Astrocyte (in vitro differentiated cells and primary cell): Measurements from ENCODE around the gene MAT2A. TPM values are rescaled to one million over a fixed set of nuclear protein-coding genes. Genes with fewer than 3 reads are reported as not detected.

Experiments
- DNase-seq: peaks from one replicate; pipeline ENCODE4 v3.0.0-alpha.2; 2010; ENCODE audit warnings: low read depth
- FAIRE-seq: peaks from 2 replicates; lab custom pipeline; 2011; peaks lifted over from hg19 to GRCh38; lab: Jason Lieb, UNC
- H2AFZ ChIP-seq: 2 replicates; pipeline ENCODE4 v1.6.0; 2012; ENCODE audit warnings: low read depth, low read length, inconsistent platforms
- H3K27ac ChIP-seq: 2 replicates; pipeline ENCODE4 v1.5.1; 2011; ENCODE audit warnings: low read depth, low read length, inconsistent platforms
- H3K27me3 ChIP-seq: 2 replicates; pipeline ENCODE4 v1.6.0; 2011; ENCODE audit warnings: low read length, inconsistent platforms; ENCODE audit not compliant: insufficient read depth
- H3K36me3 ChIP-seq: 2 replicates; pipeline ENCODE4 v1.5.1; 2011; ENCODE audit warnings: low read length, inconsistent platforms; ENCODE audit not compliant: insufficient read depth
- H3K4me1 ChIP-seq: 2 replicates; pipeline ENCODE4 v1.5.1; 2011; ENCODE audit warnings: low read length, inconsistent platforms; ENCODE audit not compliant: insufficient read depth
- H3K4me2 ChIP-seq: 2 replicates; pipeline ENCODE4 v1.6.0; 2012; ENCODE audit warnings: low read length, inconsistent platforms
- H3K4me3 ChIP-seq: 2 replicates; pipeline ENCODE4 v1.5.1; 2011; ENCODE audit warnings: low read depth, mild to moderate bottlenecking, low read length, inconsistent platforms; ENCODE audit not compliant: insufficient read depth
- H3K79me2 ChIP-seq: 2 replicates; pipeline ENCODE4 v1.6.0; 2012; ENCODE audit warnings: mild to moderate bottlenecking, low read length, inconsistent platforms; ENCODE audit not compliant: insufficient read depth
- H3K9ac ChIP-seq: 2 replicates; pipeline ENCODE4 v1.6.0; 2012; ENCODE audit warnings: mild to moderate bottlenecking, low read length, inconsistent platforms
- H3K9me3 ChIP-seq: 2 replicates; pipeline ENCODE4 v1.5.1; 2012; ENCODE audit warnings: low read depth, mild to moderate bottlenecking, low read length, inconsistent platforms; ENCODE audit not compliant: insufficient read depth
- H4K20me1 ChIP-seq: 2 replicates; pipeline ENCODE4 v1.6.0; 2012; ENCODE audit warnings: low read length, inconsistent platforms; ENCODE audit not compliant: insufficient read depth
- H3K27ac Mint-ChIP-seq: one replicate; pipeline ENCODE4 v1.8.0; 2021; ENCODE audit warnings: mild to moderate bottlenecking, mixed read lengths; ENCODE audit not compliant: unreplicated experiment
- H3K27me3 Mint-ChIP-seq: one replicate; pipeline ENCODE4 v1.8.0; 2021; ENCODE audit warnings: low read depth, mixed read lengths; ENCODE audit not compliant: unreplicated experiment
- H3K36me3 Mint-ChIP-seq: one replicate; pipeline ENCODE4 v1.8.0; 2021; ENCODE audit warnings: low read depth, mixed read lengths; ENCODE audit not compliant: unreplicated experiment
- H3K4me1 Mint-ChIP-seq: one replicate; pipeline ENCODE4 v1.8.0; 2021; ENCODE audit warnings: low read depth, mixed read lengths; ENCODE audit not compliant: unreplicated experiment
- H3K4me3 Mint-ChIP-seq: one replicate; pipeline ENCODE4 v1.8.0; 2021; ENCODE audit warnings: mild to moderate bottlenecking, moderate library complexity, mixed read lengths; ENCODE audit not compliant: unreplicated experiment
- H3K9me3 Mint-ChIP-seq: one replicate; pipeline ENCODE4 v1.8.0; 2021; ENCODE audit warnings: mild to moderate bottlenecking, mixed read lengths; ENCODE audit not compliant: unreplicated experiment
- EZH2 ChIP-seq: IDR thresholded peaks from 2 replicates; pipeline ENCODE4 v1.6.1; 2012; ENCODE audit warnings: mild to moderate bottlenecking, low read length, inconsistent platforms; ENCODE audit not compliant: insufficient read depth
- total RNA-seq: library from RNA; stranded (reverse); gene quantifications from 2 replicates; pipeline ENCODE4 v1.2.1, GENCODE V29; 2021
- TF ChIP-seq, protein P1 (sequence below): IDR thresholded peaks from 2 replicates; pipeline ENCODE4 v1.5.1; 2011; ENCODE audit warnings: low read depth, mild to moderate bottlenecking, inconsistent platforms, low read length, moderate library complexity; ENCODE audit not compliant: insufficient read depth

MAT2A gene
- total RNA-seq, 1 donor from 2014 or later: 180 TPM

DNA sequence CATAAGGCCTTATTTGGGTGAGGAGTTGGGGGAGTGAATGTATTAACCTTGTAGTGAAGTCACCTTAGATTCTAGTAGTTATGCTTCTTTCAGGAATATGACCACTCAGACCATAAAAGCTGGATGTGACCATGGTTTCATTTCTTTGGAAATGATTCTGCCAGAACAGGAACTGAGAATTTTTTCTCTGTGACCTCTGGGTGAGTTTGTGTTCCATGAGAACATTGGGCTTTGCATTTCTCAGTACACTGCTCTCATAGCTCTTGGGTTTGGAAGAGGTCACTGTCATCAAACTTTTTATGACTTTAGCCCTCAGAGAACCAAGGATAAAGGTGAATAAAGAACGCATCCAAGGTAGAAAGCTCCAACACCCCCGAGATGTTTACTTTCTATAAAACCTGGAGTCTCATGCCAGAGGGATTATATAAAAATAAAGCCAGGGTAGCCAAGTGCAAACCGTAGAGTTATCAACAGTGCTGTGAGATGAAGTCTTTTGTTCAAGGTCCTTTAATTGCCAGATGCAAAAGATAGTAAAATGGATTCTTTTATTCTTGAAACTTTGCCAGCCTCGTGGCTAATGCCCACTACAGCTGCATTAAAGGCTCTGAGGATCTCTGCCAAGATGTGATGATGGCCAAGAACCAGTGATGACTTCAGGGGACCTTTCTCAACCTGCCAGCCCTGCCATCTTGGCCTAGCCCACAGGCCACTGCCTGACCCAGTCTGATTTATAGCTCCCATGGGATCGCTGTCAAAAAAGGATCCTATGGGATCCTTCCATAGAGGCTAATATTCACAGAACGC, 27.8 kb upstream of the MAT2A start:
- Mint-ChIP-seq H3K4me3 (no peak overlapping the region), H3K27ac (no peak overlapping the region), H3K4me1 (peaks cover 1% of the 10 kb centered on the region), H3K27me3 (peaks cover 5% of the 10 kb centered on the region), H3K36me3 (no peaks in the 10 kb centered on the region), H3K9me3 (peaks cover 2% of the 10 kb centered on the region)
- no peaks in the 10 kb centered on the region for H3K36me3 ChIP-seq
- FAIRE-seq (no peak), DNase-seq (no peak)
- no peak overlapping the region for H3K9ac ChIP-seq
- H3K9me3 ChIP-seq: no peaks in the 10 kb centered on the region
- no peak overlapping the region for H3K4me3 ChIP-seq
- H4K20me1 ChIP-seq: no peaks in the 10 kb centered on the region
- no peaks in the 10 kb centered on the region for H3K27me3 ChIP-seq
- H3K79me2 ChIP-seq: no peaks in the 10 kb centered on the region
- TF ChIP-seq, protein P1, sequence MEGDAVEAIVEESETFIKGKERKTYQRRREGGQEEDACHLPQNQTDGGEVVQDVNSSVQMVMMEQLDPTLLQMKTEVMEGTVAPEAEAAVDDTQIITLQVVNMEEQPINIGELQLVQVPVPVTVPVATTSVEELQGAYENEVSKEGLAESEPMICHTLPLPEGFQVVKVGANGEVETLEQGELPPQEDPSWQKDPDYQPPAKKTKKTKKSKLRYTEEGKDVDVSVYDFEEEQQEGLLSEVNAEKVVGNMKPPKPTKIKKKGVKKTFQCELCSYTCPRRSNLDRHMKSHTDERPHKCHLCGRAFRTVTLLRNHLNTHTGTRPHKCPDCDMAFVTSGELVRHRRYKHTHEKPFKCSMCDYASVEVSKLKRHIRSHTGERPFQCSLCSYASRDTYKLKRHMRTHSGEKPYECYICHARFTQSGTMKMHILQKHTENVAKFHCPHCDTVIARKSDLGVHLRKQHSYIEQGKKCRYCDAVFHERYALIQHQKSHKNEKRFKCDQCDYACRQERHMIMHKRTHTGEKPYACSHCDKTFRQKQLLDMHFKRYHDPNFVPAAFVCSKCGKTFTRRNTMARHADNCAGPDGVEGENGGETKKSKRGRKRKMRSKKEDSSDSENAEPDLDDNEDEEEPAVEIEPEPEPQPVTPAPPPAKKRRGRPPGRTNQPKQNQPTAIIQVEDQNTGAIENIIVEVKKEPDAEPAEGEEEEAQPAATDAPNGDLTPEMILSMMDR: no peak
- no peak for TF ChIP-seq EZH2
- no peak overlapping the region for H3K27ac ChIP-seq
- no peak overlapping the region for H2AFZ ChIP-seq
- H3K4me2 ChIP-seq: no peak overlapping the region
- H3K4me1 ChIP-seq: no peaks in the 10 kb centered on the region

DNA sequence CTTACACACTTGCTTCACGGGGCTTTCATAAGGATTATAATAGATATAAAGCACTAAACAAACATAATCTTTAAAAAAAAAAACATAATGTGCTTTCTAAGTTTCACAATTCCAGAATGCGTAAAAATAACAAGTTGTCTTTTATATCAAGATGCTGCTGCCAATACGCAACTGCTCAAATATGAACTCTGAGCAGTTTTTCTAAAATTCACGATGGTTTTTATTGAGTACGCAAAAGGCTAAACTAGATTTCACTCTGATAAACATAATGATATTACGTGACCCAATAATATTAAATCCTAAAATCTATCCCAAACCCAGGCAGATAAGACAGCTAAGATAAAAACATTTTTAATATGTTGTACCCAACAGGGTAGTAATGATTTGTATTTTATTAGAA, 24.6 kb upstream of the MAT2A start:
- no peaks in the 10 kb centered on the region for H4K20me1 ChIP-seq
- no peaks in the 10 kb centered on the region for H3K79me2 ChIP-seq
- no peak overlapping the region for H3K9ac ChIP-seq
- Mint-ChIP-seq H3K4me1 (no peaks in the 10 kb centered on the region), H3K36me3 (no peaks in the 10 kb centered on the region), H3K27ac (no peak overlapping the region), H3K27me3 (no peaks in the 10 kb centered on the region), H3K9me3 (peaks cover 4% of the 10 kb centered on the region), H3K4me3 (no peak overlapping the region)
- TF ChIP-seq, protein P1: no peak
- no peak for TF ChIP-seq EZH2
- no peak overlapping the region for H3K4me2 ChIP-seq
- no peak overlapping the region for H3K4me3 ChIP-seq
- H2AFZ ChIP-seq: no peak overlapping the region
- no peaks in the 10 kb centered on the region for H3K9me3 ChIP-seq
- FAIRE-seq: no peak
- DNase-seq: no peak
- no peaks in the 10 kb centered on the region for H3K4me1 ChIP-seq
- no peaks in the 10 kb centered on the region for H3K36me3 ChIP-seq
- H3K27me3 ChIP-seq: no peaks in the 10 kb centered on the region
- no peak overlapping the region for H3K27ac ChIP-seq
